Mesodermal cell (in vitro differentiated cells): ENCODE data around the gene TNFRSF18.

Experiments used
- H3K27ac ChIP-seq: 2 replicates; pipeline ENCODE4 v1.7.0; 2013; ENCODE audit warnings: mild to moderate bottlenecking, low read depth, low read length, moderate library complexity; ENCODE audit not compliant: severe bottlenecking
- H3K36me3 ChIP-seq: 2 replicates; pipeline ENCODE4 v1.7.1; 2013; ENCODE audit warnings: mild to moderate bottlenecking, low read length, moderate library complexity; ENCODE audit not compliant: control insufficient read depth, insufficient read depth
- H3K4me1 ChIP-seq: one replicate; pipeline ENCODE4 v1.7.1; 2013; ENCODE audit warnings: mild to moderate bottlenecking, low read length; ENCODE audit not compliant: insufficient read depth, control insufficient read depth, poor library complexity, severe bottlenecking
- H3K4me3 ChIP-seq: 2 replicates; pipeline ENCODE4 v1.7.0; 2013; ENCODE audit warnings: low read length, control low read depth, mild to moderate bottlenecking; ENCODE audit not compliant: insufficient read depth, poor library complexity, severe bottlenecking; ENCODE audit errors: extremely low read depth
- H3K9me3 ChIP-seq: 2 replicates; pipeline ENCODE4 v1.7.1; 2013; ENCODE audit warnings: mild to moderate bottlenecking, low read length, moderate library complexity; ENCODE audit not compliant: control insufficient read depth
- WGBS, 2 experiments: methylation state at CpG; one replicate each; pipeline ENCODE4 v1.1.5; 2013; ENCODE audit warnings: missing lambda C conversion rate in 2 of 2; ENCODE audit not compliant: insufficient coverage in 2 of 2; 5-methylcytosine and 5-hydroxymethylcytosine counted together

Gene TNFRSF18

GRCh38 chr1:1226566-1227362, 20.4 kb upstream of the TNFRSF18 start:
- no peaks in the 10 kb centered on the region for H3K4me1 ChIP-seq
- no peak overlapping the region for H3K4me3 ChIP-seq
- H3K36me3 ChIP-seq = peaks cover 67% of the 10 kb centered on the region
- H3K9me3 ChIP-seq = no peaks in the 10 kb centered on the region
- no peak overlapping the region for H3K27ac ChIP-seq
- 97 to 98% methylated on average over 32 to 41 of the region's 44 CpGs for WGBS, 2 experiments

- H3K4me3 ChIP-seq = no peak overlapping the region
- peaks cover 76% of the 10 kb centered on the region for H3K36me3 ChIP-seq
- H3K27ac ChIP-seq = no peak overlapping the region
- H3K9me3 ChIP-seq = no peaks in the 10 kb centered on the region
- 98 to 99% methylated on average over 18 of the region's 18 CpGs for WGBS, 2 experiments
- H3K4me1 ChIP-seq = no peaks in the 10 kb centered on the region
Observed at GRCh38 chr1:1225913-1226312, 19.5 kb upstream of the TNFRSF18 start.

- H3K36me3 ChIP-seq = peaks cover 81% of the 10 kb centered on the region
Observed at GRCh38 chr1:1225238-1225845, 18.9 kb upstream of the TNFRSF18 start.

GRCh38 chr1:1223891-1224290, 17.5 kb upstream of the TNFRSF18 start:
- Histone ChIP-seq H3K9me3 (no peaks in the 10 kb centered on the region), H3K4me1 (no peaks in the 10 kb centered on the region), H3K27ac (no peak overlapping the region), H3K4me3 (no peak overlapping the region), H3K36me3 (peaks cover 71% of the 10 kb centered on the region)
- WGBS, 2 experiments = 89 to 98% methylated on average over 16 to 20 of the region's 21 CpGs

More at GRCh38 chr1:1225238-1225845, 18.9 kb upstream of the TNFRSF18 start:
- 95 to 99% methylated on average over 19 to 30 of the region's 34 CpGs for WGBS, 2 experiments
- Histone ChIP-seq H3K4me3 (no peak overlapping the region), H3K27ac (no peak overlapping the region), H3K9me3 (no peaks in the 10 kb centered on the region), H3K4me1 (no peaks in the 10 kb centered on the region)

- H3K27ac ChIP-seq = no peak overlapping the region
- peaks cover 72% of the 10 kb centered on the region for H3K36me3 ChIP-seq
- no peaks in the 10 kb centered on the region for H3K9me3 ChIP-seq
- H3K4me3 ChIP-seq = no peak overlapping the region
- 98 to 99% methylated on average over 13 to 15 of the region's 15 CpGs for WGBS, 2 experiments
- no peaks in the 10 kb centered on the region for H3K4me1 ChIP-seq
Observed at GRCh38 chr1:1223321-1223720, 16.9 kb upstream of the TNFRSF18 start.

- Histone ChIP-seq H3K27ac (no peak overlapping the region), H3K4me1 (no peaks in the 10 kb centered on the region), H3K36me3 (peaks cover 72% of the 10 kb centered on the region), H3K9me3 (no peaks in the 10 kb centered on the region), H3K4me3 (no peak overlapping the region)
- 96 to 97% methylated on average over 44 of the region's 44 CpGs for WGBS, 2 experiments
Observed at GRCh38 chr1:1222575-1223225, 16.3 kb upstream of the TNFRSF18 start.

- Histone ChIP-seq H3K4me1 (no peaks in the 10 kb centered on the region), H3K4me3 (no peak overlapping the region), H3K27ac (no peak overlapping the region), H3K9me3 (no peaks in the 10 kb centered on the region), H3K36me3 (peaks cover 73% of the 10 kb centered on the region)
- 95 to 96% methylated on average over 29 to 30 of the region's 30 CpGs for WGBS, 2 experiments
Observed at GRCh38 chr1:1221887-1222574, 15.6 kb upstream of the TNFRSF18 start.

GRCh38 chr1:1220197-1220596, 13.8 kb upstream of the TNFRSF18 start:
- Histone ChIP-seq H3K4me1 (no peaks in the 10 kb centered on the region), H3K36me3 (peaks cover 64% of the 10 kb centered on the region), H3K9me3 (no peaks in the 10 kb centered on the region), H3K4me3 (no peak overlapping the region), H3K27ac (no peak overlapping the region)
- 96 to 97% methylated on average over 24 of the region's 24 CpGs for WGBS, 2 experiments

GRCh38 chr1:1219341-1219740, 12.9 kb upstream of the TNFRSF18 start:
- peaks cover 56% of the 10 kb centered on the region for H3K36me3 ChIP-seq
- WGBS, 2 experiments = 96 to 98% methylated on average over 16 to 20 of the region's 20 CpGs
- no peak overlapping the region for H3K27ac ChIP-seq
- no peaks in the 10 kb centered on the region for H3K9me3 ChIP-seq
- H3K4me3 ChIP-seq = no peak overlapping the region
- no peaks in the 10 kb centered on the region for H3K4me1 ChIP-seq

- Histone ChIP-seq H3K4me1 (no peaks in the 10 kb centered on the region), H3K9me3 (no peaks in the 10 kb centered on the region), H3K4me3 (no peak overlapping the region), H3K27ac (no peak overlapping the region), H3K36me3 (peaks cover 56% of the 10 kb centered on the region)
- 93 to 94% methylated on average over 34 to 36 of the region's 36 CpGs for WGBS, 2 experiments
Observed at GRCh38 chr1:1218524-1219200, 12.3 kb upstream of the TNFRSF18 start.
